Measurements from ENCODE around the gene SERPINA9. TPM values are rescaled to one million over a fixed set of nuclear protein-coding genes. Genes with fewer than 3 reads are reported as not detected.

Gene SERPINA9
- total RNA-seq, 1 experiment from 2014 or later, result not detected

DNA sequence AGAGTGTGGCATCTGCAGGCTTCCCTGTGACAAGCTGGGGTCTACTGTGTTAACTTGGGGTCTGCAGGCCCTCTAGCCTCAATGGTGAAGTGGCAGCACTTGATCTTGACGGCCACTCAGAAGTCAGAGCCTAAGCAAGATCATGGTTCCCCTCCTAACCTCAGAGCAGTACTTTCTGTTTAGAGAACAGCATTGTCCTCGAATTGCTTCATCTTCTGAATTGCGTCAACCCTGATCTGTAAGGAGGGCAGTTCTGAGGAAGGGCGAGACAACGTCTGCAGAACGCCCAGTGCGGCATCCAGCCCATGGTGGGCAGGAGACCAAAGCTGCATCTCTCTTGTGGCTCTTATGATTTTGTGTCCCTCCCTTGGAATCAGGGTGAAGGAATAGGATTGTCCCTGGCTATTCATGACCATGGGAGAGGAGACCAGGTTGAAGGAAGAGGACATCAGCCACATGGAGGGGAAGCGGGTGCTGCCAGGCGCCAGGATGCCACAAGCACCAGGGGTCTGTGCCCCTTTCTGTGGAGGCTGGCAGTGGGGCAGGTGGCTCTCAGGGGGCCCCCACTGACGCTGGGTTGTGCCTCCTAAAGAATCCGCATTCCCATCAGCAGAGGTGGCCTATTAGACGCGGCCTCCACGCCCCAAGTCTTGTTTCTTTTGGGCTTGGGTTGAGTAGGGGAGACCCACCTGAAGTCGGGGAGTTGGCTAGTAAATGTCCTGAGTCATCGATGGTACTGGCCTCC is 2.2 kb downstream of the SERPINA9 start:
- BruUV-seq (replicated peaks), result no TSS peak
- ChIA-PET CTCF (interaction anchor here (0.6 to 1.9 kb wide), 2 partner anchors 13 to 386 kb away, joined by 6 read pairs; no protein-coding TSS in a partner anchor), POLR2A (no interaction called here)

GRCh38 chr14:94472842-94473241 is 3.2 kb downstream of the SERPINA9 start:
- intact Hi-C loops (cut with micrococcal nuclease; ENCODE audit: unreplicated experiment), result no loop called here
- CTCF ChIA-PET, result no interaction called here

More for the DNA sequence above, 2.2 kb downstream of the SERPINA9 start:
- Histone ChIP-seq H3K36me3 (ENCODE audit: control insufficient read depth, insufficient read depth, low read length) (no peaks in the 10 kb centered on the region), H3K27me3 (replicated peaks; ENCODE audit: control insufficient read depth, insufficient read depth, low read length) (no peaks in the 10 kb centered on the region; the same call in 1 of the 2 replicates), H3K4me1 (no peaks in the 10 kb centered on the region), H3K4me3 (ENCODE audit: low read depth, low read length) (no peak overlapping the region), H3K9me3 (no peaks in the 10 kb centered on the region; the same call in 1 of the 2 replicates)
- H3K27ac Mint-ChIP-seq (ENCODE audit: unreplicated experiment), result no peak overlapping the region
- intact Hi-C loops (cut with micrococcal nuclease; ENCODE audit: unreplicated experiment), result no loop called here
- TF ChIP-seq, protein P1, sequence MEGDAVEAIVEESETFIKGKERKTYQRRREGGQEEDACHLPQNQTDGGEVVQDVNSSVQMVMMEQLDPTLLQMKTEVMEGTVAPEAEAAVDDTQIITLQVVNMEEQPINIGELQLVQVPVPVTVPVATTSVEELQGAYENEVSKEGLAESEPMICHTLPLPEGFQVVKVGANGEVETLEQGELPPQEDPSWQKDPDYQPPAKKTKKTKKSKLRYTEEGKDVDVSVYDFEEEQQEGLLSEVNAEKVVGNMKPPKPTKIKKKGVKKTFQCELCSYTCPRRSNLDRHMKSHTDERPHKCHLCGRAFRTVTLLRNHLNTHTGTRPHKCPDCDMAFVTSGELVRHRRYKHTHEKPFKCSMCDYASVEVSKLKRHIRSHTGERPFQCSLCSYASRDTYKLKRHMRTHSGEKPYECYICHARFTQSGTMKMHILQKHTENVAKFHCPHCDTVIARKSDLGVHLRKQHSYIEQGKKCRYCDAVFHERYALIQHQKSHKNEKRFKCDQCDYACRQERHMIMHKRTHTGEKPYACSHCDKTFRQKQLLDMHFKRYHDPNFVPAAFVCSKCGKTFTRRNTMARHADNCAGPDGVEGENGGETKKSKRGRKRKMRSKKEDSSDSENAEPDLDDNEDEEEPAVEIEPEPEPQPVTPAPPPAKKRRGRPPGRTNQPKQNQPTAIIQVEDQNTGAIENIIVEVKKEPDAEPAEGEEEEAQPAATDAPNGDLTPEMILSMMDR (IDR thresholded peaks at IDR 0.05; ENCODE audit: insufficient read depth in 1 of 2, low read depth in 1 of 2, low read length in 1 of 2, severe bottlenecking in 1 of 2, unreplicated experiment in 1 of 2), result no peak
- H3K4me3 Mint-ChIP-seq (ENCODE audit: unreplicated experiment), result no peak overlapping the region
- no peak for DNase-seq
- H3K4me1 Mint-ChIP-seq (ENCODE audit: low read depth, unreplicated experiment), result no peaks in the 10 kb centered on the region
- H3K36me3 Mint-ChIP-seq (ENCODE audit: insufficient read depth, unreplicated experiment), result no peaks in the 10 kb centered on the region
- H3K9me3 Mint-ChIP-seq (ENCODE audit: unreplicated experiment), result peaks cover 7% of the 10 kb centered on the region
- peaks cover 12% of the 10 kb centered on the region for H3K27me3 Mint-ChIP-seq (ENCODE audit: insufficient read depth, unreplicated experiment)

DNA sequence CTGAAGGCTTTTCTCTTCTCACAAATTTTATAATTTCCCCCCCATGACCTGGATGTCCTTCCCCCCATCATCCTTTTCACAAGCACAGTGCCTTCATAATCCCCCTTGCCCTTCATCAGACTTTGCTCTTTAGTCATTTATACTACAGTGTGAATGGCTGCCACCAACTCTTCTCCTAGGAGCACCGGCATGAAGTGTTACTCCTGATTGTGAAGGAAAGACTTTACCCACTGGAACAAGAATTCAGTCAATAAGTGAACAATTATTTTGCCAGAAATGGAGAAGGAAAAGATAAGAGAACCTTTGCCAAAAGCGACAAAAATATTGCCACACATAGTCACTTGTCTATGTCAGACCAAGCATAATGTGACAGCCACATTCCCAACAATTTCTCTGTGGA is 5.0 kb downstream of the SERPINA9 start:
- no peak for DNase-seq
- TF ChIP-seq, protein P1 (IDR thresholded peaks at IDR 0.05; ENCODE audit: insufficient read depth in 1 of 2, low read depth in 1 of 2, low read length in 1 of 2, severe bottlenecking in 1 of 2, unreplicated experiment in 1 of 2), result no peak
- no peaks in the 10 kb centered on the region for H3K36me3 ChIP-seq (ENCODE audit: control insufficient read depth, insufficient read depth, low read length)
- Mint-ChIP-seq H3K4me1 (ENCODE audit: low read depth, unreplicated experiment) (no peaks in the 10 kb centered on the region), H3K9me3 (ENCODE audit: unreplicated experiment) (peaks cover 7% of the 10 kb centered on the region), H3K27ac (ENCODE audit: unreplicated experiment) (no peak overlapping the region), H3K36me3 (ENCODE audit: insufficient read depth, unreplicated experiment) (no peaks in the 10 kb centered on the region), H3K27me3 (ENCODE audit: insufficient read depth, unreplicated experiment) (peaks cover 20% of the 10 kb centered on the region), H3K4me3 (ENCODE audit: unreplicated experiment) (no peak overlapping the region)
- no peaks in the 10 kb centered on the region for H3K9me3 ChIP-seq
- no peak overlapping the region for H3K4me3 ChIP-seq (ENCODE audit: low read depth, low read length)
- intact Hi-C loops (cut with micrococcal nuclease; ENCODE audit: unreplicated experiment), result no loop called here
- H3K4me1 ChIP-seq, result no peaks in the 10 kb centered on the region
- no TSS peak for BruUV-seq (replicated peaks)
- H3K27me3 ChIP-seq (replicated peaks; ENCODE audit: control insufficient read depth, insufficient read depth, low read length), result no peaks in the 10 kb centered on the region; the same call in 1 of the 2 replicates
- ChIA-PET CTCF (no interaction called here), POLR2A (no interaction called here)

More at GRCh38 chr14:94472842-94473241, 3.2 kb downstream of the SERPINA9 start:
- Mint-ChIP-seq H3K4me3 (ENCODE audit: unreplicated experiment) (no peak overlapping the region), H3K36me3 (ENCODE audit: insufficient read depth, unreplicated experiment) (no peaks in the 10 kb centered on the region), H3K27me3 (ENCODE audit: insufficient read depth, unreplicated experiment) (peaks cover 16% of the 10 kb centered on the region), H3K27ac (ENCODE audit: unreplicated experiment) (no peak overlapping the region), H3K4me1 (ENCODE audit: low read depth, unreplicated experiment) (no peaks in the 10 kb centered on the region), H3K9me3 (ENCODE audit: unreplicated experiment) (no peaks in the 10 kb centered on the region)
- no peaks in the 10 kb centered on the region; the same call in 1 of the 2 replicates for H3K27me3 ChIP-seq (replicated peaks; ENCODE audit: control insufficient read depth, insufficient read depth, low read length)
- POLR2A ChIA-PET, result no interaction called here
- no peaks in the 10 kb centered on the region for H3K9me3 ChIP-seq
- H3K36me3 ChIP-seq (ENCODE audit: control insufficient read depth, insufficient read depth, low read length), result no peaks in the 10 kb centered on the region
- no peaks in the 10 kb centered on the region for H3K4me1 ChIP-seq
- TF ChIP-seq, protein P1 (IDR thresholded peaks at IDR 0.05; ENCODE audit: insufficient read depth in 1 of 2, low read depth in 1 of 2, low read length in 1 of 2, severe bottlenecking in 1 of 2, unreplicated experiment in 1 of 2), result no peak
- H3K4me3 ChIP-seq (ENCODE audit: low read depth, low read length), result no peak overlapping the region
- no peak for DNase-seq
- BruUV-seq (replicated peaks), result no TSS peak
